GM23338 (cell line): ENCODE measurements around the gene ADAT3. TPM values are rescaled to one million over a fixed set of nuclear protein-coding genes. Genes with fewer than 3 reads are reported as not detected.

Source experiments
- ATAC-seq: fragments of 200-7000 bp; cut with Tn5 transposase; 3 replicates; pipeline ENCODE4 v1.9.1; 2020
- DNase-seq: peaks from one replicate; pipeline ENCODE4 v3.0.0-alpha.2; 2015; ENCODE audit warnings: low spot score
- H2AFZ ChIP-seq: fragments of 200-600 bp; sonication (generic); 2 replicates; pipeline ENCODE4 v1.8.0; 2016; ENCODE audit warnings: antibody characterized with exemption, mild to moderate bottlenecking, moderate library complexity
- H3F3A ChIP-seq: fragments of 200-600 bp; sonication (generic); replicated peaks from 2 replicates; pipeline ENCODE4 v1.8.0; 2017; ENCODE audit warnings: antibody characterized with exemption, mixed run types, low read depth
- H3K27ac ChIP-seq: fragments of 200-600 bp; sonication (generic); 2 replicates; pipeline ENCODE4 v1.6.1; 2016; ENCODE audit warnings: low read depth
- H3K27me3 ChIP-seq: fragments of 200-600 bp; sonication (generic); 2 replicates; pipeline ENCODE4 v1.8.0; 2016; ENCODE audit warnings: mild to moderate bottlenecking, mixed run types, moderate library complexity; ENCODE audit not compliant: insufficient read depth
- H3K36me3 ChIP-seq: fragments of 200-600 bp; sonication (generic); 2 replicates; pipeline ENCODE4 v1.8.0; 2016; ENCODE audit warnings: mild to moderate bottlenecking; ENCODE audit not compliant: insufficient read depth
- H3K4me1 ChIP-seq: fragments of 200-600 bp; sonication (generic); 2 replicates; pipeline ENCODE4 v1.8.0; 2016; ENCODE audit warnings: mild to moderate bottlenecking, moderate library complexity; ENCODE audit not compliant: insufficient read depth
- H3K4me2 ChIP-seq: fragments of 200-600 bp; sonication (generic); 2 replicates; pipeline ENCODE4 v1.7.1; 2017; ENCODE audit warnings: mixed run types
- H3K4me3 ChIP-seq: fragments of 200-600 bp; sonication (generic); 2 replicates; pipeline ENCODE4 v1.6.1; 2016; ENCODE audit warnings: mixed run types
- H3K79me2 ChIP-seq: fragments of 200-600 bp; sonication (generic); replicated peaks from 2 replicates; pipeline ENCODE4 v1.8.0; 2017; ENCODE audit warnings: mild to moderate bottlenecking; ENCODE audit not compliant: insufficient read depth
- H3K9me2 ChIP-seq: fragments of 200-600 bp; sonication (generic); 2 replicates; pipeline ENCODE4 v1.8.0; 2017; ENCODE audit not compliant: insufficient read depth
- H4K20me1 ChIP-seq: fragments of 200-600 bp; sonication (generic); replicated peaks from 2 replicates; pipeline ENCODE4 v1.8.0; 2017; ENCODE audit warnings: mild to moderate bottlenecking; ENCODE audit not compliant: insufficient read depth
- H3K27ac Mint-ChIP-seq: 2 replicates; pipeline ENCODE4 v1.8.0; 2020; ENCODE audit warnings: inconsistent platforms, mild to moderate bottlenecking, moderate library complexity, mixed read lengths
- H3K27me3 Mint-ChIP-seq: 3 replicates; pipeline ENCODE4 v1.8.0; 2022; ENCODE audit warnings: low read depth, mild to moderate bottlenecking, moderate library complexity, mixed read lengths, inconsistent platforms; ENCODE audit not compliant: insufficient read depth, poor library complexity
- H3K36me3 Mint-ChIP-seq: 3 replicates; pipeline ENCODE4 v1.8.0; 2021; ENCODE audit warnings: low read depth, mild to moderate bottlenecking, inconsistent platforms, moderate library complexity, mixed read lengths
- H3K4me1 Mint-ChIP-seq: 3 replicates; pipeline ENCODE4 v1.8.0; 2020; ENCODE audit warnings: mild to moderate bottlenecking, inconsistent platforms, mixed read lengths
- H3K4me3 Mint-ChIP-seq: 3 replicates; pipeline ENCODE4 v1.8.0; 2021; ENCODE audit warnings: moderate library complexity, mild to moderate bottlenecking, inconsistent platforms, mixed read lengths
- H3K9me3 Mint-ChIP-seq: 3 replicates; pipeline ENCODE4 v1.8.0; 2020; ENCODE audit warnings: moderate library complexity, mild to moderate bottlenecking, inconsistent platforms, mixed read lengths
- CREB1 ChIP-seq: fragments of 250-450 bp; sonication (Bioruptor Pico); IDR thresholded peaks from 2 replicates; pipeline ENCODE4 v1.5.0; 2020; ENCODE audit warnings: low read depth, mild to moderate bottlenecking, moderate library complexity
- EZH2 ChIP-seq: fragments of 200-600 bp; sonication (generic); IDR thresholded peaks from one replicate; pipeline ENCODE4 v1.8.0; 2017; ENCODE audit warnings: antibody characterized with exemption, mild to moderate bottlenecking, low read depth; ENCODE audit not compliant: unreplicated experiment
- EZH2phosphoT487 ChIP-seq: fragments of 200-600 bp; sonication (generic); IDR thresholded peaks from one replicate; pipeline ENCODE4 v1.8.1; 2018; ENCODE audit warnings: antibody characterized with exemption; ENCODE audit not compliant: unreplicated experiment
- JUNB ChIP-seq: IDR thresholded peaks from one replicate; pipeline ENCODE4 v1.6.1; 2016; ENCODE audit warnings: antibody characterized with exemption; ENCODE audit not compliant: unreplicated experiment
- NANOG ChIP-seq: IDR thresholded peaks from 2 replicates; pipeline ENCODE4 v1.6.1; 2016; ENCODE audit warnings: antibody characterized with exemption, borderline replicate concordance
- POLR2AphosphoS5 ChIP-seq: IDR thresholded peaks from 2 replicates; pipeline ENCODE4 v1.6.1; 2016; ENCODE audit warnings: antibody characterized with exemption, low read depth
- STAT1 ChIP-seq: IDR thresholded peaks from one replicate; pipeline ENCODE4 v1.6.1; 2016; ENCODE audit warnings: antibody characterized with exemption; ENCODE audit not compliant: unreplicated experiment
- ZNF114 ChIP-seq: fragments of 250-450 bp; sonication (Bioruptor Pico); IDR thresholded peaks from 2 replicates; pipeline ENCODE4 v1.5.0; 2020; ENCODE audit warnings: mild to moderate bottlenecking, moderate library complexity
- ZNF331 ChIP-seq: fragments of 250-450 bp; sonication (Bioruptor Pico); IDR thresholded peaks from 2 replicates; pipeline ENCODE4 v1.5.0; 2020; ENCODE audit warnings: low read depth, mild to moderate bottlenecking, moderate library complexity
- polyA plus RNA-seq: library from polyadenylated mRNA; unstranded; fragments of >200 nt; fragmentation: Nextera tagmentation; extraction: Ambion mirVana; gene quantifications from 2 replicates; pipeline ENCODE4 v1.2.1, GENCODE V29; 2016
- total RNA-seq: library from RNA; depleted of rRNA; stranded (reverse); fragments of >200 nt; shearing (Covaris generic); gene quantifications from 2 replicates; pipeline ENCODE4 v1.2.3, GENCODE V29; 2014
- TF ChIP-seq, protein P1 (sequence below), 2 experiments: fragments of 200-600 bp in 1 of 2; sonication (generic) in 1 of 2; conservative IDR thresholded peaks; 2 replicates each; pipeline versions ENCODE4 v1.5.1 to v1.6.1; 2016 to 2017; ENCODE audit warnings: antibody characterized with exemption in 2 of 2, low read depth in 2 of 2, mild to moderate bottlenecking in 2 of 2, moderate library complexity in 1 of 2
- TF ChIP-seq, protein P2 (sequence below): fragments of 250-450 bp; sonication (Bioruptor Pico); IDR thresholded peaks from 2 replicates; pipeline ENCODE4 v1.5.0; 2020; ENCODE audit warnings: mild to moderate bottlenecking, moderate library complexity
- TF ChIP-seq, protein P3 (sequence below): IDR thresholded peaks from one replicate; pipeline ENCODE4 v1.6.1; 2018; ENCODE audit warnings: antibody characterized with exemption; ENCODE audit not compliant: unreplicated experiment
- TF ChIP-seq, protein P4 (sequence below): IDR thresholded peaks from 2 replicates; pipeline ENCODE4 v1.6.1; 2016; ENCODE audit warnings: antibody characterized with exemption

ADAT3 gene
- total and polyA plus RNA-seq, 2 experiments from 2014 or later = 7.9 to 12.4 TPM

DNA sequence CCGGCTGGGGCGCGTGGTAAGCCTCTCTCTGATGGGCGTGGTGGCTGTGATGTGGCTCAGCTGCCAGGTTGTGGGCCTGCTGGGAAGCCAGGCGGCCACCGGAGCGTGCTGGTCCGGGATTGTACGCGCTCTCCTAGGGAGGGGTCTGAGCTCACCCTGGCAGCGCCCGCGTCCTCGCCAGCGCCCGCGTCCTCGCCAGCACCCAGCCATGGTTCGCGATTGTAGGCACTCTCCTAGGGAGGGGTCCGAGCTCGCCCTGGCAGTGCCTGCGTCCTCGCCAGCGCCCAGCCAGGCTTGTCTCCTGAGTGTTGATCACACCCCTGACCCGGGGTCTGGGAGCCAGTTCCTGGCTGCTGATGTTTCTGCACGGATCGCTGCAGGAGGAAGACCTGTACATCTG is 13.8 kb downstream of the ADAT3 start:
- no peak for TF ChIP-seq STAT1
- TF ChIP-seq, protein P1, sequence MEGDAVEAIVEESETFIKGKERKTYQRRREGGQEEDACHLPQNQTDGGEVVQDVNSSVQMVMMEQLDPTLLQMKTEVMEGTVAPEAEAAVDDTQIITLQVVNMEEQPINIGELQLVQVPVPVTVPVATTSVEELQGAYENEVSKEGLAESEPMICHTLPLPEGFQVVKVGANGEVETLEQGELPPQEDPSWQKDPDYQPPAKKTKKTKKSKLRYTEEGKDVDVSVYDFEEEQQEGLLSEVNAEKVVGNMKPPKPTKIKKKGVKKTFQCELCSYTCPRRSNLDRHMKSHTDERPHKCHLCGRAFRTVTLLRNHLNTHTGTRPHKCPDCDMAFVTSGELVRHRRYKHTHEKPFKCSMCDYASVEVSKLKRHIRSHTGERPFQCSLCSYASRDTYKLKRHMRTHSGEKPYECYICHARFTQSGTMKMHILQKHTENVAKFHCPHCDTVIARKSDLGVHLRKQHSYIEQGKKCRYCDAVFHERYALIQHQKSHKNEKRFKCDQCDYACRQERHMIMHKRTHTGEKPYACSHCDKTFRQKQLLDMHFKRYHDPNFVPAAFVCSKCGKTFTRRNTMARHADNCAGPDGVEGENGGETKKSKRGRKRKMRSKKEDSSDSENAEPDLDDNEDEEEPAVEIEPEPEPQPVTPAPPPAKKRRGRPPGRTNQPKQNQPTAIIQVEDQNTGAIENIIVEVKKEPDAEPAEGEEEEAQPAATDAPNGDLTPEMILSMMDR (conservative IDR thresholded peaks at IDR 0.05; ENCODE audit: low read depth in 2 of 2) = no peak
- no peak for TF ChIP-seq CREB1 (CRISPR knock-in tag)
- TF ChIP-seq ZNF331 (CRISPR knock-in tag) = no peak
- TF ChIP-seq EZH2phosphoT487 = no peak
- no peak for TF ChIP-seq ZNF114
- no peak for TF ChIP-seq JUNB
- no peak for TF ChIP-seq POLR2AphosphoS5
- TF ChIP-seq EZH2 = no peak
- TF ChIP-seq, protein P2, sequence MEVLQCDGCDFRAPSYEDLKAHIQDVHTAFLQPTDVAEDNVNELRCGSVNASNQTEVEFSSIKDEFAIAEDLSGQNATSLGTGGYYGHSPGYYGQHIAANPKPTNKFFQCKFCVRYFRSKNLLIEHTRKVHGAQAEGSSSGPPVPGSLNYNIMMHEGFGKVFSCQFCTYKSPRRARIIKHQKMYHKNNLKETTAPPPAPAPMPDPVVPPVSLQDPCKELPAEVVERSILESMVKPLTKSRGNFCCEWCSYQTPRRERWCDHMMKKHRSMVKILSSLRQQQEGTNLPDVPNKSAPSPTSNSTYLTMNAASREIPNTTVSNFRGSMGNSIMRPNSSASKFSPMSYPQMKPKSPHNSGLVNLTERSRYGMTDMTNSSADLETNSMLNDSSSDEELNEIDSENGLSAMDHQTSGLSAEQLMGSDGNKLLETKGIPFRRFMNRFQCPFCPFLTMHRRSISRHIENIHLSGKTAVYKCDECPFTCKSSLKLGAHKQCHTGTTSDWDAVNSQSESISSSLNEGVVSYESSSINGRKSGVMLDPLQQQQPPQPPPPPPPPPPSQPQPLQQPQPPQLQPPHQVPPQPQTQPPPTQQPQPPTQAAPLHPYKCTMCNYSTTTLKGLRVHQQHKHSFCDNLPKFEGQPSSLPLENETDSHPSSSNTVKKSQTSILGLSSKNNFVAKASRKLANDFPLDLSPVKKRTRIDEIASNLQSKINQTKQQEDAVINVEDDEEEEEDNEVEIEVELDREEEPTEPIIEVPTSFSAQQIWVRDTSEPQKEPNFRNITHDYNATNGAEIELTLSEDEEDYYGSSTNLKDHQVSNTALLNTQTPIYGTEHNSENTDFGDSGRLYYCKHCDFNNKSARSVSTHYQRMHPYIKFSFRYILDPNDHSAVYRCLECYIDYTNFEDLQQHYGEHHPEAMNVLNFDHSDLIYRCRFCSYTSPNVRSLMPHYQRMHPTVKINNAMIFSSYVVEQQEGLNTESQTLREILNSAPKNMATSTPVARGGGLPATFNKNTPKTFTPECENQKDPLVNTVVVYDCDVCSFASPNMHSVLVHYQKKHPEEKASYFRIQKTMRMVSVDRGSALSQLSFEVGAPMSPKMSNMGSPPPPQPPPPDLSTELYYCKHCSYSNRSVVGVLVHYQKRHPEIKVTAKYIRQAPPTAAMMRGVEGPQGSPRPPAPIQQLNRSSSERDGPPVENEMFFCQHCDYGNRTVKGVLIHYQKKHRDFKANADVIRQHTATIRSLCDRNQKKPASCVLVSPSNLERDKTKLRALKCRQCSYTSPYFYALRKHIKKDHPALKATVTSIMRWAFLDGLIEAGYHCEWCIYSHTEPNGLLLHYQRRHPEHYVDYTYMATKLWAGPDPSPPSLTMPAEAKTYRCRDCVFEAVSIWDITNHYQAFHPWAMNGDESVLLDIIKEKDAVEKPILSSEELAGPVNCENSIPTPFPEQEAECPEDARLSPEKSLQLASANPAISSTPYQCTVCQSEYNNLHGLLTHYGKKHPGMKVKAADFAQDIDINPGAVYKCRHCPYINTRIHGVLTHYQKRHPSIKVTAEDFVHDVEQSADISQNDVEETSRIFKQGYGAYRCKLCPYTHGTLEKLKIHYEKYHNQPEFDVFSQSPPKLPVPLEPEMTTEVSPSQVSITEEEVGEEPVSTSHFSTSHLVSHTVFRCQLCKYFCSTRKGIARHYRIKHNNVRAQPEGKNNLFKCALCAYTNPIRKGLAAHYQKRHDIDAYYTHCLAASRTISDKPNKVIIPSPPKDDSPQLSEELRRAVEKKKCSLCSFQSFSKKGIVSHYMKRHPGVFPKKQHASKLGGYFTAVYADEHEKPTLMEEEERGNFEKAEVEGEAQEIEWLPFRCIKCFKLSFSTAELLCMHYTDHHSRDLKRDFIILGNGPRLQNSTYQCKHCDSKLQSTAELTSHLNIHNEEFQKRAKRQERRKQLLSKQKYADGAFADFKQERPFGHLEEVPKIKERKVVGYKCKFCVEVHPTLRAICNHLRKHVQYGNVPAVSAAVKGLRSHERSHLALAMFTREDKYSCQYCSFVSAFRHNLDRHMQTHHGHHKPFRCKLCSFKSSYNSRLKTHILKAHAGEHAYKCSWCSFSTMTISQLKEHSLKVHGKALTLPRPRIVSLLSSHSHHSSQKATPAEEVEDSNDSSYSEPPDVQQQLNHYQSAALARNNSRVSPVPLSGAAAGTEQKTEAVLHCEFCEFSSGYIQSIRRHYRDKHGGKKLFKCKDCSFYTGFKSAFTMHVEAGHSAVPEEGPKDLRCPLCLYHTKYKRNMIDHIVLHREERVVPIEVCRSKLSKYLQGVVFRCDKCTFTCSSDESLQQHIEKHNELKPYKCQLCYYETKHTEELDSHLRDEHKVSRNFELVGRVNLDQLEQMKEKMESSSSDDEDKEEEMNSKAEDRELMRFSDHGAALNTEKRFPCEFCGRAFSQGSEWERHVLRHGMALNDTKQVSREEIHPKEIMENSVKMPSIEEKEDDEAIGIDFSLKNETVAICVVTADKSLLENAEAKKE (CRISPR knock-in tag) = no peak
- TF ChIP-seq, protein P3, sequence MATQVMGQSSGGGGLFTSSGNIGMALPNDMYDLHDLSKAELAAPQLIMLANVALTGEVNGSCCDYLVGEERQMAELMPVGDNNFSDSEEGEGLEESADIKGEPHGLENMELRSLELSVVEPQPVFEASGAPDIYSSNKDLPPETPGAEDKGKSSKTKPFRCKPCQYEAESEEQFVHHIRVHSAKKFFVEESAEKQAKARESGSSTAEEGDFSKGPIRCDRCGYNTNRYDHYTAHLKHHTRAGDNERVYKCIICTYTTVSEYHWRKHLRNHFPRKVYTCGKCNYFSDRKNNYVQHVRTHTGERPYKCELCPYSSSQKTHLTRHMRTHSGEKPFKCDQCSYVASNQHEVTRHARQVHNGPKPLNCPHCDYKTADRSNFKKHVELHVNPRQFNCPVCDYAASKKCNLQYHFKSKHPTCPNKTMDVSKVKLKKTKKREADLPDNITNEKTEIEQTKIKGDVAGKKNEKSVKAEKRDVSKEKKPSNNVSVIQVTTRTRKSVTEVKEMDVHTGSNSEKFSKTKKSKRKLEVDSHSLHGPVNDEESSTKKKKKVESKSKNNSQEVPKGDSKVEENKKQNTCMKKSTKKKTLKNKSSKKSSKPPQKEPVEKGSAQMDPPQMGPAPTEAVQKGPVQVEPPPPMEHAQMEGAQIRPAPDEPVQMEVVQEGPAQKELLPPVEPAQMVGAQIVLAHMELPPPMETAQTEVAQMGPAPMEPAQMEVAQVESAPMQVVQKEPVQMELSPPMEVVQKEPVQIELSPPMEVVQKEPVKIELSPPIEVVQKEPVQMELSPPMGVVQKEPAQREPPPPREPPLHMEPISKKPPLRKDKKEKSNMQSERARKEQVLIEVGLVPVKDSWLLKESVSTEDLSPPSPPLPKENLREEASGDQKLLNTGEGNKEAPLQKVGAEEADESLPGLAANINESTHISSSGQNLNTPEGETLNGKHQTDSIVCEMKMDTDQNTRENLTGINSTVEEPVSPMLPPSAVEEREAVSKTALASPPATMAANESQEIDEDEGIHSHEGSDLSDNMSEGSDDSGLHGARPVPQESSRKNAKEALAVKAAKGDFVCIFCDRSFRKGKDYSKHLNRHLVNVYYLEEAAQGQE = no peak
- no peak for TF ChIP-seq NANOG
- TF ChIP-seq, protein P4, sequence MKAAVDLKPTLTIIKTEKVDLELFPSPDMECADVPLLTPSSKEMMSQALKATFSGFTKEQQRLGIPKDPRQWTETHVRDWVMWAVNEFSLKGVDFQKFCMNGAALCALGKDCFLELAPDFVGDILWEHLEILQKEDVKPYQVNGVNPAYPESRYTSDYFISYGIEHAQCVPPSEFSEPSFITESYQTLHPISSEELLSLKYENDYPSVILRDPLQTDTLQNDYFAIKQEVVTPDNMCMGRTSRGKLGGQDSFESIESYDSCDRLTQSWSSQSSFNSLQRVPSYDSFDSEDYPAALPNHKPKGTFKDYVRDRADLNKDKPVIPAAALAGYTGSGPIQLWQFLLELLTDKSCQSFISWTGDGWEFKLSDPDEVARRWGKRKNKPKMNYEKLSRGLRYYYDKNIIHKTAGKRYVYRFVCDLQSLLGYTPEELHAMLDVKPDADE = no peak
- H3K4me3 ChIP-seq = no peak overlapping the region
- Mint-ChIP-seq H3K9me3 (no peaks in the 10 kb centered on the region), H3K4me3 (no peak overlapping the region), H3K27ac (no peak overlapping the region), H3K36me3 (peaks cover 48% of the 10 kb centered on the region), H3K27me3 (peaks cover 9% of the 10 kb centered on the region), H3K4me1 (no peaks in the 10 kb centered on the region)
- H2AFZ ChIP-seq = no peak overlapping the region
- H3K27ac ChIP-seq = no peak overlapping the region
- DNase-seq = no peak
- H3F3A ChIP-seq = no peaks in the 10 kb centered on the region
- no peaks in the 10 kb centered on the region for H3K79me2 ChIP-seq
- H3K4me1 ChIP-seq = no peaks in the 10 kb centered on the region
- no peaks in the 10 kb centered on the region for H3K27me3 ChIP-seq
- H3K36me3 ChIP-seq = no peaks in the 10 kb centered on the region; the same call in 1 of the 2 replicates
- H4K20me1 ChIP-seq = peaks cover 8% of the 10 kb centered on the region
- no peaks in the 10 kb centered on the region for H3K9me2 ChIP-seq
- ATAC-seq = no peak
- no peak overlapping the region for H3K4me2 ChIP-seq
